Activated CD4-positive, alpha-beta T cell treated with anti-CD3 and anti-CD28 coated beads for 24 hours (primary cell): ENCODE measurements around the gene SPEM3.
A peak's percentile ranks its signal among the peaks of the same experiment; 100 is the strongest.

Experiments used
- DNase-seq, 2 donors: peaks; one replicate each; pipeline ENCODE4 v3.0.0-alpha.2; 2020; ENCODE audit warnings: low read depth in 2 of 2

Gene SPEM3

DNA sequence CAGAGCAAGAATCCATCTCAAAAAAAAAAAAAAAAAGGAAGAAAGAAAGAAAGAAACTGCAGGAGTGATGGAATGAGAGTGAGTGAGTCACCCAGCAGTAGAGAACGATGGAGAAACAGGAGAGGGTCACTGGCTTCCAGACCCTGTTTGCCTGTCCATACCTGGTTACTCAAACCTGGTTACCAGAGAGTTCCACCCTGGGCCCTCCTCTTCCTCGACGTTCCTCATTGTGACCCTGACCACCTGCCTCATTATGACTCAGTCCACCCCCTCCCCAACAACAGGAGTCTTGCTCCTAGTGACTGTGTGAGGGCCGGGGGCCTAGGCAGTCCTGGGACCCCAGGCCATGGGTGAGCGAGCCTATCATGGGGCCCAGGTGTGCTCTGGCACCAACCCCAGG lies at the start of gene SPEM3:
Gene SPEM3 (plus strand): TSS at position 301 of the 400 bp plus-strand sequence. CDS start 46 bp downstream, at position 347.
- no peak for DNase-seq

DNA sequence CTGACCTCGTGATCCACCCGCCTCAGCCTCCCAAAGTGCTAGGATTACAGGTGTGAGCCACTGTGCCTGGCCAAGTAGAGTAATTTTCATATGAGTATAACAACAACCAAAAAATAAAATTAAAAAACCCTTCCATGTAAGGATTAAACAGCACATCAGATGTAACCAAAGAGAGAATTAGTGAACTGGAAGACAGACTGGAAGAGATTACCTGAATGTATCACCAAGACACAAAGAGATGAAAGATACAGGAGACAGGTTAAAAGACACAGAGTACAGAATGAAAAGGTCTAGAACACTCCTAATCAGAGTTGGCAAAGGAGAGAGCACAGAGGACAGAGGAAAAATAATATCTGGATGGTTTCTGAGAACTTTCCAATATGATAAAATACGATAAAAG lies 49.5 kb upstream of the SPEM3 start:
- no peak for DNase-seq

- no peak for DNase-seq
Observed at GRCh38 chr17:7380321-7380720, 48.3 kb upstream of the SPEM3 start.

DNA sequence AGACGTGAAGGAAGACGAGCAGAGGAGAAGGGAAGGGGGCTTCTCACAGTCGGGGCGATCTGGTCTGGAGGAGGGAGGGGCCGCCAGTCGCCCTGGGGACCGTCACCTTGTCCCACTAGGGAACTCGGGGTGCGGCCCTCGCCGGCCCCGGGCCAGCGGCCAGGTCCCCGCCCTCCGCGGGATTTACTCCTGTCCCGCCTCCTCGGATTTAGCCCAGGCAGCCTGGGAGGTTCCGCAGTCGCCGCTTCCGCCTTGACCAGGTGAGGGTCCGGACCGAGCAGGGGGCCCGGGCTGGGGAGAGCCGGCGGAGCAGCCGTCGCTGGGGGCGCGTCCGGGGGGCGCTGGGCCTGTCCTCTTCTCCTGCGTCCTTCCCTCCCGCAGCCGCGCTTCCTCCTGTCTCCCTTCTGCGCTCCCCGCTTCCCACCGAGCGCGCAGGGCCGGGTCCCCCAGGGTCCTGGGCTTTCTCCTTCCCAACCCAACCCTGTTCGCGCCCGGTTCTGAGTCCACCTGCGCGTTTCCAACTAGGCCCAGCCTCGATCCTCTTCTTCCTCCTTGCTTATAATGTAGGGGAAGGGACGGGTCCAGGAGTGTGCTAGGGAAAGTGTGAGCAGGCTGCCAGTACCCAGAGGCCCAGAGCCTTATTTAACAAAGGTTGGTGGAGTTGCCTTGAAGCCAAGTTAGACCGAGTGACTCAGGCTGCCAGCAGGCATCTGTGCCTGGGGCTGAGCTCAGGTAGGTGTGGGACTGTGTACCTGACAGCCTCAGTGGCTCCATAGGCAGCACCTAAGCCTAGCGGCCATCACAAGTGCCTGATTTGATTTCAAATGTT lies 47.6 kb upstream of the SPEM3 start, which contains the start of gene TNK1:
Gene TNK1 (plus strand): TSS at position 235 of the 829 bp plus-strand sequence. CDS start 1,838 bp downstream, outside the sequence.
- no peak for DNase-seq

- no peak for DNase-seq
Observed at GRCh38 chr17:7382901-7383300, 45.8 kb upstream of the SPEM3 start.

- DNase-seq: no peak
Observed at GRCh38 chr17:7383371-7383741, 45.3 kb upstream of the SPEM3 start.

DNA sequence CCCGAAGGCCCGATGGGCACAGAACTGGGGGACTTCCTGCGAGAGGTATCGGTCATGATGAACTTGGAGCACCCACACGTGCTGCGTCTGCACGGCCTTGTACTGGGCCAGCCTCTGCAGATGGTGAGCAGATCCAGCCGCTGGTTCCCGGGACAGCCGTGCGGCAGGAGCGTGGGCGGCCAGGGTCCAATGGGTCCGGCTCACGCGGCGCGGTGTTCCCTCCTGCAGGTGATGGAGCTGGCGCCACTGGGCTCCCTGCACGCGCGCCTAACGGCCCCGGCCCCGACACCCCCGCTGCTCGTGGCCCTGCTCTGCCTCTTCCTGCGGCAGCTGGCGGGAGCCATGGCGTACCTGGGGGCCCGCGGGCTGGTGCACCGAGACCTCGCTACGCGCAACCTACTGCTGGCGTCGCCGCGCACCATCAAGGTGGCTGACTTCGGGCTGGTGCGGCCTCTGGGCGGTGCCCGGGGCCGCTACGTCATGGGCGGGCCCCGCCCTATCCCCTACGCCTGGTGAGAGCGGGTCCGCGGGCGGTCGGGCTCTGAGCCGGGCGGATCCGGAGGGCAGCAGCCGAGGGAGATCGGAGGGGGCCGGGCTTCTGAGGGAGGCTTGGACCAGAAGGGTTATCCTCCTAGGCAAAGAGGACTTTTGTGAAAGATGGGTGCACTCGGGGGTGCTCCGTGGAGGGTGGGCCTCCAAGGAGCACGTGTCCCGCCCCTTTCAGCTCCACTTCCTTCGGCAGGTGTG lies 44.7 kb upstream of the SPEM3 start:
- DNase-seq: peak; percentile 60 to 64

DNA sequence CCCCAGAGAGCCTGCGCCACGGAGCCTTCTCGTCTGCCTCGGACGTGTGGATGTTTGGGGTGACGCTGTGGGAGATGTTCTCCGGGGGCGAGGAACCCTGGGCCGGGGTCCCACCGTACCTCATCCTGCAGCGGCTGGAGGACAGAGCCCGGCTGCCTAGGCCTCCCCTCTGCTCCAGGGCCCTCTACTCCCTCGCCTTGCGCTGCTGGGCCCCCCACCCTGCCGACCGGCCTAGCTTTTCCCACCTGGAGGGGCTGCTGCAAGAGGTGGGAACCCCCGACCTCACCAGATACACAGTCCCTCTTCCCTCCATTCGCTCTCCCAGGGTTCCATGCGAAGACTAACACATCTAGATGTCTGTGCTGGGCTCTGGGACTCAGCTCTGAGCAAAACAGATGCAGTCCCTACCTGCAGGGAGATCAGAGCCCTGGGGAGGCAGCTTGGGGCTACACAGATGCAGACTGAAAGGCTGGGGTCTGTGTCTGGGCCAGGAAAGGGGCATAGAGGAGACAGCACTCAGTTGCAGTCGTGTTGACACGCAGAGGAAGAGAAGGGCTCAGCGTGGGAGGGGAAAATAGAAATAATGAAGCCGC lies 44.1 kb upstream of the SPEM3 start:
- DNase-seq: no peak

GRCh38 chr17:7388856-7389255 lies 39.8 kb upstream of the SPEM3 start:
- DNase-seq: no peak

GRCh38 chr17:7389924-7390910 lies 38.4 kb upstream of the SPEM3 start:
- no peak for DNase-seq

GRCh38 chr17:7391307-7391706 lies 37.4 kb upstream of the SPEM3 start:
- DNase-seq: no peak

GRCh38 chr17:7392696-7393612 lies 35.7 kb upstream of the SPEM3 start:
- no peak for DNase-seq

DNA sequence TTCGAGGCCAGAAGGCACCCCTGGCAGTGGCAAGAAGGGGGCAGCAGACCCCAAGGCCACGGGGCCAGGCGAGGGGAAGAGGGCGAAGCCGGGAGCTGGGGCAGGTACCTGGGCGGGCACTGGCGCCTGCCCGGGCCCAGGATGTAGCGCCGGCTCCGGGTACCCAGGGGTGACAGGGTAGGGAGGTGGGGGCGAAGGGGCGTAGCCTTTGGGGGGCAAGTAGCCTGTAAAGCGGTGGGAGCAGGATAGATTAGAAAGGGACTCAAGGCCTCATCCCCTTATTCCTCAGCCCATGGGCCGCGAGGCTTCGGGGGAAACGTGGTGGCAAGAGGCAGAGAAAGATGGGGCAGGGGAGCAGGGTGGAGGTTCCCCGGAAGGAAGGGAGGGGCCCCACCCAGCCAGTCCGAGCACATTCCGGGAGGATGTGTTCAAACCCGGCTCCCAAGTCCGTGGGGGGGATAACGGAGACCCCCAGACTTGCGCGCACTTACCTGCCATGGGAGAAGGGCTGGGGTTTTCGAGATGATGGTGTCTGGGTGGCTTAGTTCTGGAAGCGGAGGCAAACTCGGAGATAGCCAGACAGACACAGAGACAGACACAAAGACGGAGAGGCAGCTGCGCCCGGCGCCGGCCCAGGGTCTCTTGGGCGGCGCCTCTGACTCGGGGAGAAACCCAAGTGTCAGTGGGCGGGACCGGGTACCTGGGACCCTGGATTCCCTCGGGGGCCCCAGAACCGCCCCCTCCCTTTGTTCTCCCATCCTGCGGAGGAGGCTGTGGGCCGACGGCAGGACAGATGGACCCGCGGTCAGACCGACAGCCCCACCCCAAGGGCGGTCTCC lies 34.8 kb upstream of the SPEM3 start:
- DNase-seq: peak in 1 of 2 donors; percentile 45

DNA sequence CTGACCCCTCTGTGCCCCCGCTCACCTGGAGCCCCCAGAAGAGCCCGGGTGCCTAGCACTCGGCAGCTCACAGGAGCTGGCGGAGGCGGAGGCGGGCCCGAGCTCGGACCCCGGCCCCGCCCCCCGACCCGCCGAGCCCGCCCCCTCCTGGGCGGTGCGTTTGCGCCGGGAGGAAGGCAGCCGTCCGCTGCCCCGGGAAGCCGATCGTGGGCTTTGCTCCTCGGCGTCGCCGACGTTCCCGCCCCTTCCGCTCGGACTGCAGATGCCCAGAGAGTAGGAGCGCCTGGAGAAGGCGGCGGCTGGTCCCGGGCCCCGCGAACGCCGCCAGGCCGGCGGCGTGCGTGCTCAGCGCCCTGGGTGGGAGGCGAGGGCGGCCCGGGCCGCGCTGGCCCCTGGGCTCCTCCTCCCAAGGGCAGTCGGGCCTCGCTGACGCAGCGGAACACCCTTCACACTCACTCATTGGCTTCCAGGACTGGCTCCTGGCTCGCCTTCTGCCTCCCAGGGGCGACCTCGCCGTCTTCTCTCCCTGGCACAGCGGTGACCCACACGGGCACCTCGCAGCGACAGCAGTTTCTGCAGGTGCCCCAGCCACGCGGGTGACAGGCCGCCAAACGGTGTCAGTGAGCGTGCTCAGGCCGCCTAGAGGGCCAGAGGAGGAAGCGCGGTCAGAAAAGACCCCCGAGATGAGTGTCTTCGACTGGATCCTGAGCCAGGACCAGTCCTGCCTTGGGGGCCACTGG lies 34.0 kb upstream of the SPEM3 start, which contains the start of gene PLSCR3:
Gene PLSCR3 (minus strand): TSS at position 74 of the 740 bp plus-strand sequence. CDS start 415 bp downstream, outside the sequence.
- DNase-seq: peak; percentile 74 to 81

- no peak for DNase-seq
Observed at GRCh38 chr17:7396147-7396546, 32.5 kb upstream of the SPEM3 start.

DNA sequence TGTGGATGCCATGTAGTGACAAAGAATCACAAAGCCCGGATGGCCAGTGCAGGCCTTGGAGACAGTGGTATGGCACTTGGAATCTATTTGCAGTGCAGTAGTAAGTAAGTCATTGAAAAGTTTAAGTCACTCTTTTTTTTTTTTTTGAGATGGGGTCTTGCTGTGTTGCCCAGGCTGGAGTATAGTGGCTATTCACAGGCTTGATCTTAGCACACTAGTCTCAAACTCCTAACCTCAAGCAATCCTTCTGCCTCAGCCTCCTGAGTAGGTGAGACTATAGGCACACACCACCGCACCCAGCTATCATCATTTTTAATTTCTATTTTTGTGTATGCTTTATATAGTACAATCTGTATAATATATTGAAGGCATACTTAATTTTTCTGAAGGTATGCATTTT lies 30.0 kb upstream of the SPEM3 start:
- no peak for DNase-seq

GRCh38 chr17:7403043-7403726 lies 25.5 kb upstream of the SPEM3 start:
- DNase-seq: no peak

DNA sequence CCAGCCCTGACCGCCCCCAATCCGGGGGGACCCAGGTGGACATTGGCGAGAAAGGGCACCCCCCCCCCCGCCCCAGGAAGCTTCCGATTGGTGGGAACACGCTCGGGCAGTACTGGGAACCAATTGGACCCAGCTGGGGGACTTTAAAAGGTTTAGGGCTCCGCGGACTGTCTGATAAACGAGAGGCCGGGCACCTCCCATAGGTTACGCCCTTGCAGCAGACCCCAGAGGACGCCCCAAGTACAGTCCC lies 25.0 kb upstream of the SPEM3 start:
- DNase-seq: no peak
